AG20443 (cell line): ENCODE data around the gene ARHGEF6.

Experiments
- DNase-seq: peaks from one replicate; pipeline ENCODE4 v3.0.0; 2012; ENCODE audit warnings: low spot score, mixed read lengths

The ARHGEF6 gene

GRCh38 chrX:136694431-136695087 is 86.2 kb downstream of the ARHGEF6 start:
- DNase-seq, result peak; percentile 52

GRCh38 chrX:136692271-136692670 is 88.5 kb downstream of the ARHGEF6 start:
- DNase-seq, result no peak

- no peak for DNase-seq
Measured at GRCh38 chrX:136691028-136691809, 89.5 kb downstream of the ARHGEF6 start.

- DNase-seq, result no peak
Measured at GRCh38 chrX:136689436-136689835, 91.3 kb downstream of the ARHGEF6 start.

GRCh38 chrX:136687457-136687856 is 93.3 kb downstream of the ARHGEF6 start:
- no peak for DNase-seq

- DNase-seq, result no peak
Measured at GRCh38 chrX:136684120-136684519, 96.6 kb downstream of the ARHGEF6 start.

- no peak for DNase-seq
Measured at GRCh38 chrX:136679531-136679930, 101.2 kb downstream of the ARHGEF6 start.

GRCh38 chrX:136674270-136674985 is 106.3 kb downstream of the ARHGEF6 start:
- no peak for DNase-seq

GRCh38 chrX:136671006-136671610 is 109.6 kb downstream of the ARHGEF6 start:
- no peak for DNase-seq

- DNase-seq, result no peak
Measured at GRCh38 chrX:136667446-136668168, 113.1 kb downstream of the ARHGEF6 start.

- no peak for DNase-seq
Measured at GRCh38 chrX:136666088-136666487, 114.6 kb downstream of the ARHGEF6 start.

- no peak for DNase-seq
Measured at GRCh38 chrX:136665258-136665900, 115.4 kb downstream of the ARHGEF6 start.

- DNase-seq, result no peak
Measured at GRCh38 chrX:136662976-136663375, 117.8 kb downstream of the ARHGEF6 start.

- DNase-seq, result no peak
Measured at GRCh38 chrX:136662104-136662503, 118.6 kb downstream of the ARHGEF6 start.

- DNase-seq, result no peak
Measured at GRCh38 chrX:136660896-136661295, 119.8 kb downstream of the ARHGEF6 start.

- no peak for DNase-seq
Measured at GRCh38 chrX:136659174-136659573, 121.6 kb downstream of the ARHGEF6 start.

- no peak for DNase-seq
Measured at GRCh38 chrX:136658151-136658550, 122.6 kb downstream of the ARHGEF6 start.

GRCh38 chrX:136656361-136656964 is 124.3 kb downstream of the ARHGEF6 start:
- DNase-seq, result no peak

GRCh38 chrX:136652822-136653723 is 127.7 kb downstream of the ARHGEF6 start:
- peak; percentile 5 for DNase-seq

GRCh38 chrX:136650811-136651210 is 129.9 kb downstream of the ARHGEF6 start:
- DNase-seq, result no peak
